A549 (cell line): ENCODE data around the gene MRPL12. TPM values are rescaled to one million over a fixed set of nuclear protein-coding genes. Genes with fewer than 3 reads are reported as not detected.

Experiments used
- ATAC-seq, 2 experiments: fragments of 200-7000 bp in 1 of 2; fragments of >200 bp in 1 of 2; cut with Nextera tagmentation in 1 of 2; cut with Tn5 transposase in 1 of 2; 3 replicates each; pipeline versions ENCODE4 v1.8.0 to v1.9.1; 2018 to 2020; ENCODE audit warnings: mild to moderate bottlenecking in 1 of 2, moderate library complexity in 1 of 2
- CTCF ChIA-PET: fragments of 300-600 bp; sonication (Branson Sonifier 250); formaldehyde crosslinking; extraction: SDS; loops from one replicate; lab custom pipeline; 2021; ENCODE audit warnings: antibody characterized with exemption, inconsistent platforms; lab: Yijun Ruan, JAX
- POLR2A ChIA-PET: fragments of 350-600 bp; formaldehyde crosslinking; extraction: SDS; loops from one replicate; lab custom pipeline; 2021; ENCODE audit warnings: antibody characterized with exemption, inconsistent platforms; lab: Yijun Ruan, JAX
- DNase-seq, 2 experiments: peaks; one replicate each; pipeline versions ENCODE4 v3.0.0 to v3.0.0-alpha.2; 2011 to 2016; ENCODE audit warnings: low read depth in 1 of 2, low spot score in 1 of 2
- FAIRE-seq: peaks from 2 replicates; lab custom pipeline; 2011; peaks lifted over from hg19 to GRCh38; lab: Jason Lieb, UNC
- H3K27ac ChIP-seq, 2 experiments: fragments of >200 bp; sonication (Bioruptor Twin); formaldehyde crosslinking; 3 replicates each; pipeline ENCODE4 v1.5.1; 2016 to 2017
- H3K4me1 ChIP-seq: fragments of >200 bp; sonication (Bioruptor Twin); formaldehyde crosslinking; 3 replicates; pipeline ENCODE4 v1.6.1; 2016
- H3K4me2 ChIP-seq: fragments of >200 bp; sonication (Bioruptor Twin); formaldehyde crosslinking; 3 replicates; pipeline ENCODE4 v1.6.1; 2016
- H3K4me3 ChIP-seq: fragments of >200 bp; sonication (Bioruptor Twin); formaldehyde crosslinking; 3 replicates; pipeline ENCODE4 v1.5.1; 2016
- H3K9me3 ChIP-seq: fragments of >200 bp; sonication (Bioruptor Twin); formaldehyde crosslinking; 3 replicates; pipeline ENCODE4 v1.6.1; 2016
- BHLHE40 ChIP-seq: IDR thresholded peaks from 2 replicates; pipeline ENCODE4 v1.6.1; 2012; ENCODE audit warnings: low read depth, low read length, inconsistent platforms
- CEBPB ChIP-seq, 2 experiments: fragments of >200 bp in 1 of 2; sonication (Bioruptor Twin) in 1 of 2; formaldehyde crosslinking in 1 of 2; IDR thresholded peaks; 2 replicates each; pipeline ENCODE4 v1.6.1; 2012 to 2016
- CHD4 ChIP-seq: fragments of 200-600 bp; sonication (generic); IDR thresholded peaks from 2 replicates; pipeline ENCODE4 v1.6.1; 2016; ENCODE audit warnings: antibody characterized with exemption, mild to moderate bottlenecking, borderline replicate concordance
- ESRRA ChIP-seq: fragments of 150-350 bp; IDR thresholded peaks from 2 replicates; pipeline ENCODE4 v1.6.1; 2014; ENCODE audit warnings: mild to moderate bottlenecking, low read length, borderline replicate concordance
- FOSL2 ChIP-seq, 2 experiments: fragments of 450-650 bp in 1 of 2; fragments of >200 bp in 1 of 2; sonication (Bioruptor Twin) in 1 of 2; formaldehyde crosslinking; IDR thresholded peaks; 2 replicates each; pipeline versions ENCODE4 v1.5.0 to v1.6.1; 2016 to 2020; ENCODE audit warnings: mild to moderate bottlenecking in 1 of 2, moderate library complexity in 1 of 2
- GATA3 ChIP-seq: IDR thresholded peaks from 2 replicates; pipeline ENCODE4 v1.6.1; 2012; ENCODE audit warnings: borderline replicate concordance
- HEYL ChIP-seq: fragments of 250-450 bp; sonication (Bioruptor Pico); IDR thresholded peaks from 2 replicates; pipeline ENCODE4 v1.8.0; 2021; ENCODE audit warnings: mild to moderate bottlenecking, moderate library complexity
- HOXA7 ChIP-seq: fragments of 250-450 bp; sonication (Bioruptor Pico); IDR thresholded peaks from 2 replicates; pipeline ENCODE4 v1.5.0; 2020; ENCODE audit warnings: mild to moderate bottlenecking, moderate library complexity
- JUNB ChIP-seq: fragments of >200 bp; sonication (Bioruptor Twin); formaldehyde crosslinking; IDR thresholded peaks from 2 replicates; pipeline ENCODE4 v1.6.1; 2016
- KDM1A ChIP-seq: fragments of 200-600 bp; sonication (generic); IDR thresholded peaks from 2 replicates; pipeline ENCODE4 v1.6.1; 2016; ENCODE audit warnings: low read depth, mild to moderate bottlenecking
- NR3C1 ChIP-seq: fragments of >200 bp; sonication (Bioruptor Twin); formaldehyde crosslinking; IDR thresholded peaks from 3 replicates; pipeline ENCODE4 v1.6.1; 2017
- RFX5 ChIP-seq: fragments of 450-650 bp; IDR thresholded peaks from 2 replicates; pipeline ENCODE4 v1.7.1; 2014; ENCODE audit warnings: antibody characterized with exemption, mild to moderate bottlenecking, moderate library complexity
- RNF2 ChIP-seq: fragments of 200-600 bp; sonication (generic); IDR thresholded peaks from 2 replicates; pipeline ENCODE4 v1.6.1; 2016; ENCODE audit warnings: low read depth, mild to moderate bottlenecking, antibody characterized with exemption, moderate library complexity, borderline replicate concordance
- SREBF2 ChIP-seq: fragments of 450-650 bp; IDR thresholded peaks from 2 replicates; pipeline ENCODE4 v1.6.1; 2014; ENCODE audit warnings: mild to moderate bottlenecking, moderate library complexity
- TFCP2L1 ChIP-seq: fragments of 250-450 bp; sonication (Bioruptor Pico); IDR thresholded peaks from 2 replicates; pipeline ENCODE4 v1.5.0; 2021; ENCODE audit warnings: mild to moderate bottlenecking
- TP53 ChIP-seq: fragments of 250-450 bp; sonication (Bioruptor Pico); IDR thresholded peaks from 2 replicates; pipeline ENCODE4 v1.5.0; 2021; ENCODE audit warnings: mild to moderate bottlenecking, moderate library complexity
- ZC3H11A ChIP-seq: fragments of 450-650 bp; IDR thresholded peaks from 2 replicates; pipeline ENCODE4 v1.6.1; 2014; ENCODE audit warnings: antibody characterized with exemption, mild to moderate bottlenecking
- ZNF302 ChIP-seq: fragments of 250-450 bp; sonication (Bioruptor Pico); IDR thresholded peaks from 2 replicates; pipeline ENCODE4 v1.9.0; 2021; ENCODE audit warnings: inconsistent platforms, mild to moderate bottlenecking, moderate library complexity
- ZSCAN20 ChIP-seq: fragments of 250-450 bp; sonication (Bioruptor Pico); IDR thresholded peaks from 2 replicates; pipeline ENCODE4 v1.8.0; 2022; ENCODE audit warnings: mild to moderate bottlenecking, moderate library complexity
- WGBS: methylation state at CpG from one replicate; pipeline ENCODE4 v1.1.6; 2017; ENCODE audit errors: missing lambda C conversion rate; 5-methylcytosine and 5-hydroxymethylcytosine counted together
- polyA plus RNA-seq, 4 experiments: library from polyadenylated mRNA; depleted of rRNA in 3 of 4; stranded (reverse); fragments of >200 nt; fragmentation: RNase III in 1 of 4; extraction: RNeasy Plus Mini Kit Qiagen cat#74134 plus additional on column Dnase treatment in 1 of 4; gene quantifications; 2 replicates in 3 of 4; 3 replicates in 1 of 4; pipeline ENCODE4 v1.2.3, GENCODE V29; 2011 to 2017
- TF ChIP-seq, protein P1 (sequence below): fragments of 150-350 bp; IDR thresholded peaks from 2 replicates; pipeline ENCODE4 v1.6.1; 2014; ENCODE audit warnings: low read depth, mild to moderate bottlenecking, low read length
- TF ChIP-seq, protein P2 (sequence below): IDR thresholded peaks from 2 replicates; pipeline ENCODE4 v1.6.1; 2012
- TF ChIP-seq, protein P3 (sequence below): fragments of 250-450 bp; sonication (Bioruptor Pico); IDR thresholded peaks from 2 replicates; pipeline ENCODE4 v1.5.0; 2020; ENCODE audit warnings: low read depth, mild to moderate bottlenecking, moderate library complexity

MRPL12 gene
- polyA plus RNA-seq, 2 of the 4 experiments (the other 2 are of a cell fraction) = 161 to 215 TPM

DNA sequence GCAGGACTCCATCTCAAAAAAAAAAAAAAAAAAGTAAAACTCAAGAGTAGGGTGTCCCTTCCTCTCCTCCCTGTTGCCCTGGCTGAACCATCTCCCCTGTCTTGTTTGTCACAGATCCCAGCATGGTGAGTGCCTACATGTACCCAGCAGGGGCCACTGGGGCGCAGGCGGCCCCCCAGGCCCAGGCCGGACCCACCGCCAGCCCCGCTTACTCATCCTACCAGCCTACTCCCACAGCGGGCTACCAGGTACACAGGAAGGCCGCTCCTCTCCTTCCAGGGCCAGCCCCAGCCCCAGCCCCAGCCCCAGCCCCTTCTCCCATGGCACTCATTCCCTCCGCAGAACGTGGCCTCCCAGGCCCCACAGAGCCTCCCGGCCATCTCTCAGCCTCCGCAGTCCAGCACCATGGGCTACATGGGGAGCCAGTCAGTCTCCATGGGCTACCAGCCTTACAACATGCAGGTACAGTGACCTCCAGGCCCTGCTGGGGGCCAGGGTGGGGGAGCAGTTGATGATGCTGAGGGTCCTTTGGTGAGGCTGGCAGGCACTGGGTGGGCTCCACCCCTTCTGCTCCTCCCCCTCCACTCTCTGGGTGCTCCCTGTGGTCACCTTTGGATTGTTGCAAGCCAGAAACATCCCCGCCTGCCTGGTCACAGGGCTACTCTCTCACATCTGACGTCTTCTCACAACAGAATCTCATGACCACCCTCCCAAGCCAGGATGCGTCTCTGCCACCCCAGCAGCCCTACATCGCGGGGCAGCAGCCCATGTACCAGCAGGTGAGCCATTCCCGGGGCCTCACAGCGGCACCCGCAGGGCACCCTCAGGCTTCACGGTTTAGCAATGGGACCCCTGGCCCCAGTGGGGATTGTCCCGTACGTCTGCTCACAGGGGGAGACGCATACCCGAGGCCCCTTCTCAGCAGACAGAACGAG lies 2.5 kb upstream of the MRPL12 start:
- TF ChIP-seq CEBPB (IDR thresholded peaks at IDR 0.05) = no peak
- TF ChIP-seq TP53 (CRISPR knock-in tag) = no peak
- TF ChIP-seq, protein P1, sequence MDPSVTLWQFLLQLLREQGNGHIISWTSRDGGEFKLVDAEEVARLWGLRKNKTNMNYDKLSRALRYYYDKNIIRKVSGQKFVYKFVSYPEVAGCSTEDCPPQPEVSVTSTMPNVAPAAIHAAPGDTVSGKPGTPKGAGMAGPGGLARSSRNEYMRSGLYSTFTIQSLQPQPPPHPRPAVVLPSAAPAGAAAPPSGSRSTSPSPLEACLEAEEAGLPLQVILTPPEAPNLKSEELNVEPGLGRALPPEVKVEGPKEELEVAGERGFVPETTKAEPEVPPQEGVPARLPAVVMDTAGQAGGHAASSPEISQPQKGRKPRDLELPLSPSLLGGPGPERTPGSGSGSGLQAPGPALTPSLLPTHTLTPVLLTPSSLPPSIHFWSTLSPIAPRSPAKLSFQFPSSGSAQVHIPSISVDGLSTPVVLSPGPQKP = no peak
- TF ChIP-seq, protein P2, sequence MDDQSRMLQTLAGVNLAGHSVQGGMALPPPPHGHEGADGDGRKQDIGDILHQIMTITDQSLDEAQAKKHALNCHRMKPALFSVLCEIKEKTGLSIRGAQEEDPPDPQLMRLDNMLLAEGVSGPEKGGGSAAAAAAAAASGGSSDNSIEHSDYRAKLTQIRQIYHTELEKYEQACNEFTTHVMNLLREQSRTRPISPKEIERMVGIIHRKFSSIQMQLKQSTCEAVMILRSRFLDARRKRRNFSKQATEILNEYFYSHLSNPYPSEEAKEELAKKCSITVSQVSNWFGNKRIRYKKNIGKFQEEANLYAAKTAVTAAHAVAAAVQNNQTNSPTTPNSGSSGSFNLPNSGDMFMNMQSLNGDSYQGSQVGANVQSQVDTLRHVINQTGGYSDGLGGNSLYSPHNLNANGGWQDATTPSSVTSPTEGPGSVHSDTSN = no peak
- TF ChIP-seq, protein P3, sequence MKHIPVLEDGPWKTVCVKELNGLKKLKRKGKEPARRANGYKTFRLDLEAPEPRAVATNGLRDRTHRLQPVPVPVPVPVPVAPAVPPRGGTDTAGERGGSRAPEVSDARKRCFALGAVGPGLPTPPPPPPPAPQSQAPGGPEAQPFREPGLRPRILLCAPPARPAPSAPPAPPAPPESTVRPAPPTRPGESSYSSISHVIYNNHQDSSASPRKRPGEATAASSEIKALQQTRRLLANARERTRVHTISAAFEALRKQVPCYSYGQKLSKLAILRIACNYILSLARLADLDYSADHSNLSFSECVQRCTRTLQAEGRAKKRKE (CRISPR knock-in tag) = no peak
- TF ChIP-seq JUNB = no peak
- TF ChIP-seq, all 56 proteins: peak for 0
- CTCF ChIA-PET = interaction anchor here (0.6 to 2.9 kb wide), 8 partner anchors 10 to 165 kb away, joined by 3 to 19 read pairs (median 6); partner anchors contain the start of genes ARL16 and HGS
- POLR2A ChIA-PET = interaction anchor here (2.9 to 3.7 kb wide), 2 partner anchors 12 to 16 kb away, joined by 41 to 42 read pairs; partner anchors contain the start of genes ARL16, HGS and SLC25A10
- DNase-seq (no peak), FAIRE-seq (no peak), ATAC-seq (no peak)
- Histone ChIP-seq H3K4me2 (peak overlapping the region; percentile 90; the same call in 2 of the 3 replicates), H3K27ac (no peak overlapping the region; a peak in 1 of 6 replicates), H3K4me1 (peaks cover 22% of the 10 kb centered on the region), H3K4me3 (no peak overlapping the region), H3K9me3 (no peaks in the 10 kb centered on the region)
- 93% methylated on average over 22 of the region's 25 CpGs for WGBS

DNA sequence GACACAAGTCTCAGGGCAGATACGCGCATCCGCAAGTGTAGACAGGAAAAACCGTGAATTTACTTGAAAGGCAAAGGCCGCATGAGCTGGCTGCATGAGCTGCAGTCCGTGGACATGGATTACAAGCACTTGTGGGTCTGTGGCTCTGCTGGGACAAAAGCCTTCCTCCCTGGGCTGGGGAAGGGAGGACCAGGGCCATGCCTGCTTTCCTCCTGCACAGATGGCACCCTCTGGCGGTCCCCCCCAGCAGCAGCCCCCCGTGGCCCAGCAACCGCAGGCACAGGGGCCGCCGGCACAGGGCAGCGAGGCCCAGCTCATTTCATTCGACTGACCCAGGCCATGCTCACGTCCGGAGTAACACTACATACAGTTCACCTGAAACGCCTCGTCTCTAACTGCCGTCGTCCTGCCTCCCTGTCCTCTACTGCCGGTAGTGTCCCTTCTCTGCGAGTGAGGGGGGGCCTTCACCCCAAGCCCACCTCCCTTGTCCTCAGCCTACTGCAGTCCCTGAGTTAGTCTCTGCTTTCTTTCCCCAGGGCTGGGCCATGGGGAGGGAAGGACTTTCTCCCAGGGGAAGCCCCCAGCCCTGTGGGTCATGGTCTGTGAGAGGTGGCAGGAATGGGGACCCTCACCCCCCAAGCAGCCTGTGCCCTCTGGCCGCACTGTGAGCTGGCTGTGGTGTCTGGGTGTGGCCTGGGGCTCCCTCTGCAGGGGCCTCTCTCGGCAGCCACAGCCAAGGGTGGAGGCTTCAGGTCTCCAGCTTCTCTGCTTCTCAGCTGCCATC lies 1.7 kb upstream of the MRPL12 start:
- H3K4me2 ChIP-seq = peak overlapping the region; percentile 90
- H3K9me3 ChIP-seq = no peaks in the 10 kb centered on the region
- H3K27ac ChIP-seq = peak overlapping the region in 1 of 2 experiments; percentile 97; a peak in 3 of 6 replicates
- peak overlapping the region; percentile 90 for H3K4me3 ChIP-seq
- CTCF ChIA-PET = interaction anchor here (1.0 to 2.9 kb wide), 11 partner anchors 10 to 158 kb away, joined by 3 to 19 read pairs (median 4); partner anchors contain the start of genes ARL16 and HGS
- 73% methylated on average over 22 of the region's 23 CpGs for WGBS
- DNase-seq = no peak
- no peak for FAIRE-seq
- POLR2A ChIA-PET = interaction anchor here (2.0 to 3.7 kb wide), 4 partner anchors 9 to 17 kb away, joined by 5 to 42 read pairs (median 26); partner anchors contain the start of genes ARL16, HGS and SLC25A10
- peak; percentile 38 to 51; a peak in 4 of 6 replicates for ATAC-seq
- no peak for TF ChIP-seq KDM1A
- TF ChIP-seq RNF2 = no peak
- TF ChIP-seq CHD4 = no peak
- no peak for TF ChIP-seq GATA3
- no peak for TF ChIP-seq ZC3H11A
- no peak for TF ChIP-seq RFX5
- TF ChIP-seq ZSCAN20 = no peak
- TF ChIP-seq FOSL2 (IDR thresholded peaks at IDR 0.05) = no peak
- no peak for TF ChIP-seq FOSL2 (CRISPR knock-in tag; IDR thresholded peaks at IDR 0.05)
- no peak for TF ChIP-seq NR3C1
- TF ChIP-seq BHLHE40 = no peak
- TF ChIP-seq TFCP2L1 (CRISPR knock-in tag) = no peak
- TF ChIP-seq, protein P2 = no peak
- no peak for TF ChIP-seq SREBF2
- no peak for TF ChIP-seq ZNF302 (CRISPR knock-in tag)
- no peak for TF ChIP-seq HEYL (CRISPR knock-in tag)
- TF ChIP-seq HOXA7 (CRISPR knock-in tag) = no peak
- TF ChIP-seq ESRRA = no peak
- peaks cover 22% of the 10 kb centered on the region for H3K4me1 ChIP-seq
